Measurements from ENCODE around the gene JAG1. TPM values are rescaled to one million over a fixed set of nuclear protein-coding genes. Genes with fewer than 3 reads are reported as not detected.

The JAG1 gene
- total RNA-seq (2014; rRNA removed; shearing (Covaris generic)), result 61.3 and 62.5 TPM in 2 replicates

DNA sequence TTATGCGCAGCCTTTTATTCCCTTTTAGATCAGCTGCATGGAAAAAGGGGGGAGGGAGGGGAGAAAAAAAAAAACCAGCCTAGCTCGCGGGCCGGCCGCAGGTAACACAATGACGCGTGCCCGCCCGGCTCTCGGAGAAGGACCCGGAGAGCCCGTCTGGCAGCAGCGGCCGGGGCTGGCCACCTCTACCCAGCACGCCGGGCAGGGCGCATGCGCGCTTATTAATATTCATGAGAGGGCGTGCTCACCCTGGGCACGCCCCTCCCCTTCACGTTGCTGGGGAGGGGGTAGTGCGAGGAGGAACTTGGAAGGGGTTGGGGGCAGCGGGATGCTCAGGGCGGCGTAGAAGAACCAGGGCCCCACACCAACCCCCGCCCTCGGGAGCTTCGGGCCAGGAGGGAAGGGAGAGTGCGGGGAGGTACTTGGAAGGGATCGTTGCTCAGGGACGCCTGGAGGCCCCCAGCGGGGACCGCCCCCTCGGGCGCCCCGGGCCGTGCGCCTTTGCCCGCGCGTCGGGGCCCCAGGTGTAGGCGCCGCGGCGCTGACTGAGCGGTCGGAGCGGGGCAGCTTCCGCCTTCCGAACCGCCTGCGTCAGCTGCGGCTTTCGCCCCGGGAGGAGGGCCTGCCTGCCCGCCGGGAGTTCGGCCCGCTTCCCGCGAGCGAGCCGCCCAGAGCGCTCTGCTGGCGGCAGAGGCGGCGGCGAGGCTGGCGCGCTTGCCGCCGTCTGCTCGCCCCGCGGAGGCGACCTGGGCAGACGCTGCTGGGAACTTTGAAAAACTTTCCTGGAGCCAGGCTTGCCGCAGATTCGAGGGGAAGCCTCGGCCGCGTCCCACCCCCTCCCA, at the start of gene JAG1:
JAG1 (minus strand) TSS at position 158 of the 842 bp plus-strand sequence. CDS start 469 bp downstream, outside the sequence.
- DNase-seq (ENCODE audit: low read depth), result peak; percentile 95

DNA sequence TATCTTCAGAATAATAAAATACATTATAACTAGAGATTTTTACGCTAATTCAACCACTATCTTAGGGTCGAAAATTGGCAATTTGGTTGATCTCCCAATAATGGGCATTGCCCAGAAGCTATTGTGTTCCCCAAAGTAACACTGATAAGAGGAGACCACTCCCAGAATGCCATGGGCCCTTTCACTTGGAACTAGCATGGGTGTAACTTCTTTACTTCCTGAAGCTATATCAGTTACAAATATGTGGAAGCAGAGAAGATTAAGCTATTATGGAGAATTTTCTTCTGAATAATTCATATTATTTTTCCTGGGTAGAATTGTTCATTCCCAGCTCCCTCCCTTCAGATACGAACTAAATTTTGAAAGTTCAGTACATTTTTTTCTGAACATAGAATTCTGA, 48.2 kb upstream of the JAG1 start:
- no peak for DNase-seq (ENCODE audit: low read depth)

DNA sequence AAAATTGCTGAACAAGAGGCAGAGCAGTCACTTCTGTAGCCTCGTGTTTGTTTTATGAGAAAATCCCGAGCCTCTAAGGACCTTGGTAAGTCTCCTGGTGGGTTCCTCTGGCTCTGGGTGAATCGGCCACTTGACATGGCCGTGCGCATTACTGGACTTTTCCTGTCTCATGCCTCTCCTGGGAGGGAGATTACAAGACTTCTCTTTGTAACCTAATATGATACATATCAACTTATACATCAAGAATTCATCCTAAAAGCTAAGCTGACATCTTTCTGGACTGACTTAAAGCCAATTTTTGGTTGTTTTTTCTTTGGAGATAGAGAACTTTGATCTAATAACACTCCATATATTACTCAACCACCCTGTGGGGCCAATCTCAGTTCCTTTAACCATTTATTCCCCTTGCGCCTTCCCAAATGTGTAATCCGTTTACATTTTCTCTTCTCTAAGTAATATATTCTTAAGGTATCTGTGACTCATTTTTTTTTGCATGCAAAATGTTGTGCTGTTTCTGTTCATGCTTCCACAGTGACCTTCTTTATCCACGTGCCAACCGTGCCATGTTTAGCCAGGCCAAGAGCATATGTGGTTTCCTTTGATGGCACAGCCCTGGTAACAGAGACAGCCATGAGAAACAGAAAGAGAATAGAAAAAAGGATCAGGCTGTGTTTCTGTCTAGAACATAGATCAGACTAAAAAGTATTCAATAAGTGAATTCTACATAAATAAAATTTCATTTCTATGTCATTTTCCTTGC, 47.5 kb upstream of the JAG1 start:
- DNase-seq (ENCODE audit: low read depth), result no peak

DNA sequence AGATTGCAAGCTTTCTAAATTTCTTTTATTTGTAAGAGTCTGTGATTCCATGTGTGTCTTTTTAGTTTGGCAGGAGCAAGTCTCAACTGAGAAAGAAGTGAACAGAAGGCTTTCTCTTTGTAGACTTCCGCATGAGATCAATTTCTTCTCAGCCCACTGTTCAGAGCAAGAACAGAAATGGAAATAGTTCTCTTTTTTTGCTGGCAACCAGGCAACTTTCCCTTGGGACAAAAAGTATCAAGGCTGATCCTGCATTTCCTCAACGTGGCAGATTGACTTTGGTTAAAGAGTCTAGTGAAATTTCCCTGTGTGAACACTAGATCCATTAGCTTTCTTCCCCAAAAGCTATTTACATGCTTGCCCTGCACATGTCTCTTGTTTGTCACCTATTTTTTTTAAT, 46.8 kb upstream of the JAG1 start:
- no peak for DNase-seq (ENCODE audit: low read depth)

DNA sequence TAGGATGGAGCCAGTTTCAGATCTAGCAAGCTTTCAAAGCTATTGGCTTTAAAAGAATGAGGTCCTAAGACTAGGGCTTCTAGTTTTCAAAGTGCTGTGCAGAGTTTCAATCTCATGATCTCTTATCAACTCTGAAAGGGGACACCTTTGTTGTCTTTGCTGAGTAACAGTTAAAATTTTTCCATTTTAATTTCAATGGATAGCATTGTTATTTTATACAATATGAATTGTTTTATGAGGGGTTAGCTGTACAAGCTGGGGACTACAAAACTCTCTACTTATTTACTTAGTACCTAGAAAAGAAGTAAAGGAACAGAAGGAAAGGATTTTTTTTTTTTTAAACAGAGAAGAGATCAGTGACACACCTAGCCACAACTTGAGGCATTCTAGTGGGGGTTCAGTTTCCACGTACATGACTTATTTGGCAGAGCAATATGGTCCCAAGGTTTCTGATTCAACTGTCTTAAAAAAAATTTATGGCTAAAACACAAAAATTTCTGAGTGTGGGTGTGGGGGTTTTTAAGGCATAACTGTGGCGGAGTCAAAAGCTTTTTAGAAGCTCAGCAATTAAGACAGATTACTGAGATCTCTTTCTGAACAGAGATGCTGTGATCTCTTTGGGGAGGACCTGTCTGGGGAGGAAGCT, 46.1 kb upstream of the JAG1 start:
- no peak for DNase-seq (ENCODE audit: low read depth)

DNA sequence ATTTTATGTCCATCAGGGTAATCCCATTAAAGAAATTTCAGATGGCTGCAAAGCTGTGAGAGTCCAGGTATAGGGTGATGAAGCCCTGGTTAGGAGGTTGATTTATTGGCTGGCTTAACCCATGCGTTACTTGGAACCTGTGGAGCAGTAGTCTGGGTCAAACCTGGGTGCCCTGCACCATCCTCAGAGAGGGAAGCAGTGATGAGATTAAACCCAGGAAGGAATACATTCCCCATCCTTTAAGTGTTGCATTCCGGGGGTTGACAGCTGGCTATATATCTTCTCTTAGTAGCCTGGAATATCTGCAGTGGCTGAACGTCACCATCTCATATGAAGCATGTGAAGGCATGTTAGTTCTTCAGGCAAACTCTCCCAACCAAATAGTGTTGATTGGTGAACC, 44.9 kb upstream of the JAG1 start:
- no peak for DNase-seq (ENCODE audit: low read depth)

DNA sequence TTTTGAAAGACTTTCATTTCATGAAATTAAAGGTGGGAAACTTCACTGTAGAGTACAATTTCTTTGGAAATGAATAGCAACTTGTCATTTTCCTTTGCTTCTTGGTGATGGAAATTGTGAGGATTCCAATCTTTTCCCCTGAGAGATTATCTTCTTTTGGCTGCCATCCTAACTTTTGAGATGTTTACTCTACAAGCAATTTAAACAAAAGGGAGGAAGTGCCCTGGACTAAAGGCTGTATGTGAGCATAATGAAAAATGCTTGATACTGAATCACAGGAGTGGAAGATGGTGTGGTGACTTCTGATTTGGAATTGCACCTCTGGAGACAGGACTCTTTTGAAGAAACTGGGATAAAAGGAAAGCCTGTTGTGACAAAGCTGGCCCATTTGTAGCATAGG, 43.1 kb upstream of the JAG1 start:
- no peak for DNase-seq (ENCODE audit: low read depth)

DNA sequence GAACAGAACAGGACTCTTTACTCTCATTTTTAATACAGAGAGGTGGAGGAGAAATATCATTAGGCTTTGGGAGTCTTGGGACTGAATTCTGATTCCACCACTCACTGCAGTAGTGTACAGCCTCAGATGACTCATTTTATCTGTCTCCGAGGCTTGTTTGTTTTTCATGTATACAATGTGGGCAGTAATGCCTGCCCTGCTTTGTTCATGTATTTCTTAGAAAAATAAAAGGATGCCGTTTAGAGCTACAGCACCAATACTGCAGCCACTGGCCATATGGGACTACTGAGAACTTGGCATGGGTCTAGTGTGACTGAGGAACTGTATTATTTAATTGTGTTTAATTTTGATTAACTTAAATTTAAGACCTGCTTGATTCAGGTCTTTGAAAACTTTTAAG, 41.2 kb upstream of the JAG1 start:
- DNase-seq (ENCODE audit: low read depth), result peak; percentile 35

DNA sequence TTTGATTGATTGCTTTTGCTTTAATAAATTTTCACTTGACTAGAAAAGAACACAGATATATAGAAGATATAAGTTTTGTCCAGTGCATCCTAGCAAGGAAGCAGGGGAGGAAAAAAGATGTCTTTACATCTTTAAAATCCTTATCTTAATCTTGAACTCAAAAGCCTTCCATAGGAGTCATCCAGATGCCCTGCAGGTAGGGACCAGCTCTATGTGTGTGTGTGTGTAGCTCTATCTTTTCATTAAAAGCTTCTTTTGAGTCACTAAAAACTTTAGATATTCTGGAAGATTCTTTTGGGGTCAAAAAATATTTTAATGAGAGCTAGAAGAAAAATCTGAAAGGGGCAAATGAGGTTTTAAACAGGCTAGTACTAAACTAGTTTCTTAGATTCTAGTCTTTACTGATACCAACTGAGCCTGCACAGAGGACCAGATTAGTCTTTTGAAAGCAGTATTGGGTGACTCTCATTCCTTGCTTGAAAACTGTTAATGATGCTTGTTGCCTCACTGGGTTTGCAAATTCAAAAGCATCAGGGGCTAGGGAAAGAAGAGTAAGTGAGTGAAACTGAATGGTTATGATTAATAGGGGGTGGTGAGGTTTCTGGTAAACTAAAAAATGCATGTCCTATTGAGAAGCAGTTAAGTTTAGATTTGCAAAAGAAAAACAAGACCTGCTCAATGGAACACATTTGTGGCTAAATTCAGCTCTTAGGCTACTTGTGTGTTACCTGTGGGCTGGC, 40.6 kb upstream of the JAG1 start:
- no peak for DNase-seq (ENCODE audit: low read depth)

DNA sequence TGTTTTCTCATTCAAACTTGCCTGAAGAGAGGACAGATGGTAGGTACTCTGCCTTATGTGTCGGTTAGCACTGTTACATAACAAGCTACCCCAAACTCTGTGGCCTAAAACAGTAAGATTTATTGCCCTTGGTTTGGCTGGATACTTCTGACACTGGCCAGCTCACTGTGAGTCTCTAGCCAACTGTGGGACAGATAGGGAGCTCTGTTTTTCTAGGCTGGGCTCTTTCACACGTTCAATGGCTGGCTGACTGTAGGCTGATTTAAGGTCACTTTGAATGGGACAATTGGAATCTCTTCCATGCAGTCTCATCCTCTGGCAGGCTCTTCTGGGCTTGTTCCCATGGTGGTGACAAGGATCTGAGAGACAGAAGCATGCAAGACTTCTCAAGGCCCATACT, 39.4 kb upstream of the JAG1 start:
- DNase-seq (ENCODE audit: low read depth), result no peak

DNA sequence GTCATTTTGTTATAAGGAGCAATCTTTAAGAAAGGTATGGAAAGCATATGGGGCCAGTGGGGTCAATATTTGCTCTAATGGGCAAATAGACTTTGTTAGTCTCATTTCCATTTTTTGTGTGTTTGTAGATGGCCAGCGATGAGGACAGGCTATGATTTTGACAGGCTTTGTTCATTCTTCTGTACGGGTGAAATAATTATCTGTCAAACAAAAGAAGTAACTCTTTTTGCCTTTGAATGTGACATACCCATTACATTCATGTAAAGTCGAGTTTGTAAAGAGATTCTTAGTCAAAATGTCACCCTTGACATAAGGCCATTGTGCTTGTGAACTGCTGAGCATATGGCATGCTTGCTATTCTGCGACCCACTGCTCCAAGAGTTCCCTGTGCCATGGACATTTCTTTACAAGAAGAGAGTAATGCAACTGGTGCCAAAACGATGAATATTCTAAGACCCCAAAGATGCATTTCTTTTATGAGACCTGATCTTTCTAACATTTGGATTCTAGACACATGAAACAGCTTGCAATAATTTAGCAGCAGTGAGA, 38.2 kb upstream of the JAG1 start:
- no peak for DNase-seq (ENCODE audit: low read depth)

DNA sequence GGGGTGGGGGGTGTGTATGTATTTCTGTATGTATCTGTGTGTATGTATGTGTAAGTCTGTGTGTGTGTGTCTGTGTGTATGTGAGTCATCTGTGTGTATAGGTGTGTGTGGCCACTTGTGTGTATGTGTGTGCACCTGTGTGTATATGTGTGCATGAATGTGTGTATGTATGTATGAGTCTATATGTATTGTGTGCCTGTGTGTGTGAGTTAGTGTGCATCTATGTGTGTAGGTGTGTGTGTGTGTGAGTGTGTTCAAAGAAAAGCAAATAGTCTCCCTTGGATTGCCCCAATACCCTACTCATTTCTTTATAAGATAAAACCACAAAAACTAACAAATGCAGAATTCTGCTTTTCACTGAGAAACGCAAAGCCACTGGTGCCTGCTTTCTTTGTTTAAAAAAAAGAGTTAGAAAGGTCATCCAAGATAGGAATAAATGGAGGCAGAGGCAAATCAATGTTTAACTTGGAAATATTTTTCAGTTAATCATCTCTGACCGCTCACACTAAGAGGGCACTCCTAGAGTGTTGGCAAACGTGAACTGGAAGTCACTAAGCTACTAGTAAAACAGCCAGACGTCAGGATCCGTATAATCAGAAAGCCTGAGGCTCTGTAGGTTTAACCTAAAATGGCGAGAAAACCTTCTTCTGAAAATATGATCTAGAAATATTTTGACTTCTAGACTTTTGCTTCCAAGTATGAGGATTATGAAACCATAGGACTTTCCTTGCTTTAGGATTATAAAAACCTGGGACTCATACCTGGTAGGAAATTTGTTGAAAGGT, 37.4 kb upstream of the JAG1 start:
- no peak for DNase-seq (ENCODE audit: low read depth)

DNA sequence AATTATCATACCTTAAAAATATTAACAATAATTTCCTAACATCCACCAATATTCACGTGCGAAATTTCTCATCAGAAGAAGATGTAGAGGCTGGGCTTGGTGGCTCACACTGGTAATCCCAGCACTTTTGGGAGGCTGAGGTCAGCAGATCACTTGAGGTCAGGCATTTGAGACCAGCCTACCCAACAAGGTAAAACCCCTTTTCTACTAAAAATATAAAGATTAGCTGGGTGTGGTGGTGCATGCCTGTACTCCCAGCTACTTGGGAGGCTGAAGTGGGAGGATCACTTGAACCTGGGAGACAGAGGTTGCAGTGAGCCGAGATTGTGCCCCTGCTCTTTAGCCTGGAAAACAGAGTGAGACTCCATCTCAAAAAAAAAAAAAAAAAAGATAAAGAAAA, 36.1 kb upstream of the JAG1 start:
- no peak for DNase-seq (ENCODE audit: low read depth)

DNA sequence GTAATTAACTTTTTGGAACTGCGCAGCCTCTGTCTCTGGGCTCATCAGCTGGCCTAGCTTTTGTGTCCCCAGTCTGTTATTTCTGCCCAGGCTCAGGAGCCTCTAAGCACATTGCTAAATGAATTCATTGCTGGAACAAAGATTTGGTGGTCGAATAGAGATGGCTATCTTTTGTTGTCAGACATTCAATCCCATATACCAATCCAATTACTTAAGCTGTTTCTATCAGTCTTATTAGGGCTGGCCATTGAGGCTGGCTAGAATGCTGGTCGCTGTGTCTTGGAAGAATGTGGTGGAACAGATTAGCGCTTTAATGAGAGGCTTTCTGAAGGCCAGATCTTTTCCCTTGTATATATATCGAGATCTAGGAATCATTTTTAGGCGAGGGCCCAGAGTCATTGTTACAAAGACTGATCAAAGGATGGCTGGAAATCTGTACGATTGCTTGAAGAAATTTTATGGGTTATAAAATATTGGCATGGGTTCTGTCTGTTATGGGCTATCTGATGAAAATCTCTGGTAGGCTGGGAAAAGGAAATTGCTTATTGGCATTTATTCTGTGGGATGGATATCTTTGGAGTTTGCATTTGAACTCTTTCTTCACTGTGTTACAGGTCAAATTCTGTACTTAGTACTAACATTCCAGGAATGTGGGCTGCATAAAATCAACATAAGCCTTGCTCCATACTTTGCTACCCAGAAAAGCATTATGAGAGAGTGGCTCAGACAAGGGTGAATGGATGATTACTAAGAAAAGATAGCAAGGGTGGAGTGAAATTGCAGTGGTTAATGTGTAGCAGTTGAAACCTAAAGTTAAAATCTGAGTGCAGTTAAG, 34.8 kb upstream of the JAG1 start:
- DNase-seq (ENCODE audit: low read depth), result peak; percentile 38

DNA sequence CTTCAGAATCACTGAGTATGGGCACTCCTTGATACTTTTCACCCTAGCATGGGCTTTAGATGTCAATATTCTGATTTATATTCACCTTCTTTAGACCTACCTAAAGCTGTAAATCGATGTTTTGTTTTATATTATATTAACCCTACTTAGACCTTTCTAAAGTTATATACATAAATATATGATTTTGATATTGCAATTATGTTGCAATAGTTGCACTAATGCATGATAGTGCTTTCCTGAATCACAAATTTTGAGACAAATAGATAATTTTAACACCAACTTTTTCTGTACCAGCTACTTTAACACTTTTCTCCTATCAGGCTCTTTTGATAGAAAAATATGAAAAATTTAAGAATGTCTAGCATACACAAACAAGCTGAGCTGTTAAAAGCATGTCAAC, 34.0 kb upstream of the JAG1 start:
- DNase-seq (ENCODE audit: low read depth), result no peak

DNA sequence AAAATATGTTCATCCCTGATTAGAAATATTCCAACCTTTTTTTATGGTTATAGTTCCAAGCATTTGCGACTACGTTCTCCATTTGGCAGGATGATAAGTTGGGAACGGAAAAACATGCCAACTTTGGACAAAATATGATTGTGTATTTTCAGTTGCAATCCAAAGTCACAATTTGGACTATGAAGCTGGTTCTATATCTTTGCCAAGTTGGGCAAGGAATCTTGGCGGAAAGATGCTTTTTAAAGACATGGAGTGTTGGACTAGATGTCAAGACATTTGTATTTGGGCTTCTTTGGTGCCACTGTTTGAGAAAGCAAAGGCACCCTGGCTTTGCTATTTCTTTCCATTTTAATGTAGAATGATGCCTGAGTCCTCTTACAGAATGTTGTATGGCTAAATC, 33.3 kb upstream of the JAG1 start:
- no peak for DNase-seq (ENCODE audit: low read depth)

DNA sequence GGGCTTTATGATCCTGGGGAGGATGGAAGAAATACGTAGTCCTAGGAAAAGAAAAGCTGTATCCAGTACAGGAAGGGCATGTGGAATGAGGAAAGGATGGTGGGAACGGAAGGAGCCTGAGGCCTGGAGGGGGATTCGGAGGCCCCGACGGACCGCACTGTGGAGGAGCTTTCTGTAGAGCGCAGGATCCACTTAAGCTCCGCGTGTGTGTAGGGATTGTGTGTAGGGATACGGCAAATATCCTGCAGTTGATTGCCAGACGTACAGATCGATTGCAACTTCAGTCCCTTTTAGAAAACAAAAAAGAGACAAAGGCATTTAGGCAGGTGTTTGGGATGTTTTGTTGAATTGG, 32.6 kb upstream of the JAG1 start:
- no peak for DNase-seq (ENCODE audit: low read depth)

DNA sequence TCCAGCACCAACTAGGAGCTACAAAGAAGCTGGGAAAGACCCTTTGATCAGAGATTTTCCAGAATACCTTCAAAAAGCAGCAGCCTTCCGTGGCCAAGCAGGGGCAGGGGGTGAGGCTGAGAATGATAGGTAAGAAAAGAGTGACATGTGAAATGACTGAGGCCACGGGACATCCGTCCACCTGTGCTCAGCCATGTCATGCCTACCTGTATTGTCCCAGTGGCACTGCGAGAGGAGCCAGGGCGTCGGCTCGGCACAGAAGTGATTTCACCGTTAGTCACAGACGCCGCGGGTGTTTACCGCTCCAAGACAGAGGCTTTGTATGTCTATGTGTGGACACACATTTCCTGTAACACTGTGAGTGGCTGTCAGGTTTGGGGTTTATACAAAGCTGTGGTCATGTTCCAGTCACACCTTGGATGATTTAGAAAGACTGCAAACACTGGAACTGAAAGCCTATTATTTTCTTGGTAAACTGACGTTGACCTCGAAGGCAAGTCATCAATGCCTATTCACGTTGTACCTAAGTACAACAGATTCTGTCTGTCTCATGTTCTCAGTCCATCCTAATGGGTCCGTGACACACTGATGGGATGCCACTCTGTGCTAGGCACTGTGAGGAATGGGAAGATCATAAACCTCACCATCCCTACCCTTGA, 32.1 kb upstream of the JAG1 start:
- DNase-seq (ENCODE audit: low read depth), result peak; percentile 67

DNA sequence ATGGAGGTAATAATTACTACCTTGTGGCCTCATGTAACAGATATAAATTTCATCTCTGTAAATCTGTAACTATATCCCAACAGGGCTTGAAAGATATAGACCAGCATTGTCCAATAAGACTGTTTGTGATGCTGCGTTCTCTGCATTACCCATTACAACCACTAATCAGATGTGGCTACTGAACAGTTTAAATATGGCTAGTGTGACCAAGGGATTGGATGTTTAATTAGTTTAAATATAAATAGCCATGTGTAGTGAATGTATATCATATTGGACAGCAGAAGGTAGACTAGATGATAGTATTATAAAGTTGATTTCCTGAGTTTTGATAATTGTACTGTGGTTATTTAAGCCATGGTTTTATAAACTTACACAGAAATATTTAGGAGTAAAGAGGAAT, 27.8 kb upstream of the JAG1 start:
- DNase-seq (ENCODE audit: low read depth), result no peak

DNA sequence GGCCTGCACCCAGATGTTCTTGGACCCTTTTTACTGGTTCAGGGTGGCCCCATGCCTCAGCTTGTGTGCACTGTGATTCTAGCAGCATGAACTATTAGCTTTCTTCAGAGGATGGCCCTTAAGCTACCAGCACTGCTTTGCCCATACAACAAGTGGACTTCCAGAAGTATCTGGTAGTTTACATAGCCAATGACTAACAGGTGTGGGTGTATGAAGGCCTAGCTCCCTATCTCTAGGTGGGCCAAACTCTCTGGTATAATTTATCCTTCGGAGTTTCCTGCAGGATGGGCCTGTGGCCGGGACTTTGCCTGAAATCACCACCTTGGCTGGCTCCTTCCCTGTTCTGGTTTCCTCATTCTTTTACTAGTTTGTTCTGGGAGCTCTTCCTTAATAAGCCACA, 26.1 kb upstream of the JAG1 start:
- no peak for DNase-seq (ENCODE audit: low read depth)

Data from Daoy (cell line).